Daoy (cell line): ENCODE measurements around the gene LRRC42. TPM values are rescaled to one million over a fixed set of nuclear protein-coding genes. Genes with fewer than 3 reads are reported as not detected.

Experiments
- DNase-seq: peaks from one replicate; pipeline ENCODE4 v3.0.0-alpha.2; 2015; ENCODE audit warnings: low read depth
- total RNA-seq: library from RNA; depleted of rRNA; stranded (reverse); fragments of >200 nt; shearing (Covaris generic); gene quantifications from 2 replicates; pipeline ENCODE4 v1.2.3, GENCODE V29; 2014; rRNA removed

LRRC42 gene, protein sequence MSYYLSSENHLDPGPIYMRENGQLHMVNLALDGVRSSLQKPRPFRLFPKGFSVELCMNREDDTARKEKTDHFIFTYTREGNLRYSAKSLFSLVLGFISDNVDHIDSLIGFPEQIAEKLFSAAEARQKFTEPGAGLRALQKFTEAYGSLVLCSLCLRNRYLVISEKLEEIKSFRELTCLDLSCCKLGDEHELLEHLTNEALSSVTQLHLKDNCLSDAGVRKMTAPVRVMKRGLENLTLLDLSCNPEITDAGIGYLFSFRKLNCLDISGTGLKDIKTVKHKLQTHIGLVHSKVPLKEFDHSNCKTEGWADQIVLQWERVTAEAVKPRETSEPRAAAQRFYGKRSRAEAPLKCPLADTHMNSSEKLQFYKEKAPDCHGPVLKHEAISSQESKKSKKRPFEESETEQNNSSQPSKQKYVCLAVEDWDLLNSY
- 39.8 and 43.8 TPM in 2 replicates for total RNA-seq

DNA sequence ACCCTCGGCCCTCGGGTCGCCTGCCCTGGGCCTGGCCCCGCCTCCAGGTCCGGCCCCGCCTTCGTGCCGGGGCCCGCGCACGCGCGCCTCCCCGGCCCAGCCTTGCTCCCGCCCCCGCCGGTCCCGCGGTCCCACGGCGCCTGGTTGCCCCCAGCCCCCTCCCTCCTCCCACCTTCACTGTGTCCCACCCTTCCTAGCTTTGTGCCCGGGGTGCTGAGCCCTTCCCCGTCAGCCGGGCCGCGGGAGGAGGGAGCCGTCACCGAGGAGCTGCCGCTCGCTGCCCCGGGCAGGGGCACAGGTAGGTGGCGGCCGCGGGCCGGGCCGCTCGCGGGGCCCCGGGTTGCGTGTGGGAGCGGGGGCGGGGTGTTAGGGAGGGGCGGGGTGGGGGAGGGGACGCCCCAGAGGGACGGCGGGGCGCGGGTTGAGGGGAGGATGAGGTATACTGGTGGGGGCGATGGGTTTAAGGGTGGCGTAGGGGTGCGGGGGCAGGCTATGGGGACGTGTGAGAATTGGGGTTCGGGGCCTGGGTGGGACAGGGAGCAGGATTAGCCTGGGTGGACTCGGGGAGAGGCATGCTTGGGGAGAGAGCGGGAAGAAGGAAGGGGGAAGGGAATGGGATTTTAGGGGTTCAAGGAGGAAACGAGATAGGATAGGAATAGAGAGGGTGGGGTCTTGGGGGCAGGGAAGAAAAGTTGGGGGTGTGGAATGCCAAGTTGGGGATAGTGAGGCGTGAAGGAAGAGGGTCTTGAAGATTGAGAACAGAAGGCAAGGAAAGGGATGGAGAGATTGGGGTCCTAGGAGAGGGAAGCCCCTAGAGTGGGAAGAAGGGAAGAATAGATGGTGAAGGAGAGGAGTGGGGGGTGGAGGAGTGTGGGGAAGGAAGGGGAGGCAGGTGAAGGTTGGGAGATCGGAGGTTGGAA lies at the start of gene LRRC42:
TSS of gene LRRC42 (plus strand) at position 99 of the 920 bp plus-strand sequence. CDS start 5,650 bp downstream, outside the sequence.
- DNase-seq = no peak

DNA sequence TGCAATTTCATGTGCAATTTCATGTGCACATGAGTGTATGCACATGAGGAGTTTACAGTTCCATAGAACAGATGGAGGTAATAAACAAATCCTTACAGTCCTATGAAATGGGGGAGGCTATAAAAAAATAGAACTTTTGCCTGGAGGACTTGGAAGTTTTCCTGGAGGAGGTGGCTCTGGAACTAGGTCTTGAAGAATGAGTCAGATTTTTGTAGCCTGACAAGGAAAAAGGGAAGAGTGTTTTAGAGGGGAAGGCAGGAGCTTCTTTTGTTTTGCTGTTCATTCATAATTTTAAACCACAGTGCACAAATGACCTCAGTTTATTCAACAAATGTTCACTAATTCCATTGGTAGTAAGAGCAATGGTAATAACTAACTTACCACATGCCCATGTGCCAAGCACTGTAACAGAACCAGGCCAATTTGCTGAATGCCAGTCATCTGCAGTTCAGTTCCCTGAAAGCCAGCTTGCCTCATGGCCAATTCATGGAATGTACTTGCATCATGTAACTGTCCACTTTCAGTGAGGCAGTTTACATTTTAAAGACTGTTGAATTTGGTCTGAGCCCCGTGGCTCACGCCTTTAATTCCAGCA lies 49.4 kb upstream of the LRRC42 start:
- peak; percentile 24 for DNase-seq

DNA sequence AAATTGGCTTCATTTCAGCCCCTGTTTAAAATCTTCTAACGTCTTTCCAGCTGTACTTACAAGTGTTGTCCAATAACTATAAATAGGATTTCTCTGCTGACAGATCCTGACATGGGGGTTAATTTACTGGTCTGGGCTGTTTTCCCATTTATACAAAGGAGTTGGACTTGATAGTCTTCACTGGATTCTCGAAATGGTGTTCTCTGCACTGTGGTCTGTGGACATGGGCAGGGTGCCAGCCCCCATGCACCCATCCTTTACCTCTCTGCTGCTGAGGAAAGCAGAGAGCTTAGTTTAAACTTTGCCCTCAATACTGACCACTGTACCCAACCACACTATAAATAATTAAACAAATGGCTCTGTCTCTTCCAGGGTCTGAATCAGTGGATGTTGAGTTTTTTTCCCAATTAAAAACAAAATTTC lies 46.9 kb upstream of the LRRC42 start:
- DNase-seq = peak; percentile 39

DNA sequence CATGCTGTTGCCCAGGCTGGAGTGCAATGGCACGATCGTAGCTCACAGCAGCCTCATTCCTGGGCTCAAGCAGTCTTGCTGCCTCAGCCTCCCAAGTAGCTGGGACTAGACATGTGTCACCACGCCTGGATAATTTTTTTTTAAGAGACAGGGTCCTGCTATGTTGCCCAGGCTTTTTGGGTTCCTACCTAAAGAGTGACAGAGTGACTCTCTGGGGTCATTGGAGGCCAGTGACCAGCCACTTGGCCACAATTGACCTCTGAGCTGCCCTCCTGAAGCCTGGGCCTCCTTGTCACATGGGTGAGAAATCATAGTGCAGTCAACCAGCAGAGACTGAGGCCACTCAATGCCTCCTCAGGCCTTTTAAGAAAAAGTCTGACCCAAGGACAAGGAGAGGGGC lies 46.4 kb upstream of the LRRC42 start:
- DNase-seq = no peak

DNA sequence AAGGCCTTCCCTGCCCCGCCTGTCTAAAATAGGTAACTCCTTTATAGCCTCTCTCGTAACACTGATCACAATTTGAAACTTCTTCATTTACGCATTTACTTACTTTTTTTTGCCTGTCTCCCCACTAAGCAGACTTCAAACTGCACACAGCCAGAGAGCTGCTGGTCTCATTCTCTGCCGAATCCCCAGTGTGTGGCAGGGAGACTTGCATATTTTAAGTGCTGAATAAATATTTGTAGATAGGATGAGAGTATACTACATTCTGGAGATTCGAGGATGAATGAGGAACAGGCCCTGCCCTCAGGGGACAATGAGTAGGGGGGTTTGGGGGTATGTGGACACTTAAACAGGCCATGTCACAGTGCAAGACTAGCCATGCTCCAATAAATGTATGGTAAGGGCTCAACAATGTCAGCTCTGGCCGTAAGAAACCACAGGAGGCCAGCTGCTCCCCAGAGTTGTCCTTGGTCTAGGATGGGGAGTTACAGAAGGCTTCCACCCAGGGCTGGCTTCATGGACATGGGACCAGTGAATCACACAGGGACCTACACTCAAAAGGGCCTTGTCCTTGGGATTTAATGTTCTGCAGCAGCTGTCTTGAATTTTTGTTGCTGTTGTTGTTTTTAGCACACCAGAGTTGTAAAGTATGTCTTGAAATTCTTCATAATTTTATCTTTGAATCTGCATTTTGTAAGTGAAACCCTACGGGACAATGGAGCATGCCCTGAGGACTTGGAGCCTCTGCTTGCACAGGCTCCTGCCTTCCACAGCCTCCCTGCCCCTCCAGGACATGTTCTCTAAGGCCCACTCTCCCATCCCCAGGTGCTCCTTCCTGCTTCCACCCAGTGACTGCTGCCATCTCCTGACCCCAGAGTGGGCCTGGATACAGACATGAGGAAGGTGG lies 43.7 kb upstream of the LRRC42 start:
- DNase-seq = no peak

DNA sequence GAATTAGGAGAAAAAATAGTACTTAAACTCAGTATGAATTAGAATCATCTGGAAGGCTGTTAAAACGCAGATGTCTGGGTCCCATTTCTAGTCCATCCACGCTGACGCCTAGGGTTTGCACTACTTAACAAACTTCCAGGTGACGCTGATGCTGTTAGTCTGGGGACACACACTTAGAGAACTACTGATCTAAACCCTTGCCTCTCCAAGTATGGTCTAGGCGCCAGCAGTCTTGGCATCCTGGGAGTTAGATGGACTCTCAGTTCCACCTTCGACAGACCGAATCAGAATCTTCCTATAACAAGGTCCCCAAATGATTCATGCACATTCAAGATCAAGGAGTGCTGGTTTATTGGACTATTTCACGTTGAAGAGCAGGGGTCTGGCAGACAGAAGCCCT lies 40.6 kb upstream of the LRRC42 start:
- no peak for DNase-seq

DNA sequence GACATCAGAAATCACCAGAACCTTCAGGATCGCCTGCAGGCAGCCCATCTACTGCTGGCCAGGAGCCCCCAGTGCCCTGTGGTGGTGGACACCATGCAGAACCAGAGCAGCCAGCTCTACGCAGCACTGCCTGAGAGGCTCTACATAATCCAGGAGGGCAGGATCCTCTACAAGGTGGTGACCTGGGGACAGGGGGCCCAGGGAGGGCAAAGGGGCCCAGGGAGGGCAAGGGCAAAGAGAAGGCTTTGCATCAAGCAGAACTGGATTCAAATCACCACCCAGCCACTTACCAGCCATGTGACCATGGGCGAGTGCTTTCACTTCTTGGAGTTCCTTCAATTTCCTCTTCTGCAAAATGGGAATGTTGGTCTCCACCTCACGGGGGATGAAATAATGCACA lies 40.0 kb upstream of the LRRC42 start:
- no peak for DNase-seq

DNA sequence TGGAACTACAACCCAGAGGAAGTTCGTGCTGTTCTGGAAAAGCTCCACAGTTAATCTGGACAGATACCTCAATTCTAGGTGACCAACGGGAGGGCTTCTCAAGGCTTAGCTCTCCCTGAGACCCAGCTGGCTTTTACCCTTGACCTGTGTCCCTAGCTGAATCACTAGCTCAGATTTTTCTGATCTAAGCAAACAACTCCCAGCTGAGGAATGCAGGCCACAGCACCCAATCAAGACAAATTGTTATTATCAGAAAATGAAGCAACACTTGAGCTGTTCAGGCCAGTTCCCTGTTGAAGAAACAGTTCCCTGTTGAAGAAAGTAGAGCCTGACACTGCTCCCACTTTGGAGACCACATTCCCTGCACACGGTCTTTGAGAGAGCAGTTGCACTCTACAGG lies 36.2 kb upstream of the LRRC42 start:
- DNase-seq = no peak

DNA sequence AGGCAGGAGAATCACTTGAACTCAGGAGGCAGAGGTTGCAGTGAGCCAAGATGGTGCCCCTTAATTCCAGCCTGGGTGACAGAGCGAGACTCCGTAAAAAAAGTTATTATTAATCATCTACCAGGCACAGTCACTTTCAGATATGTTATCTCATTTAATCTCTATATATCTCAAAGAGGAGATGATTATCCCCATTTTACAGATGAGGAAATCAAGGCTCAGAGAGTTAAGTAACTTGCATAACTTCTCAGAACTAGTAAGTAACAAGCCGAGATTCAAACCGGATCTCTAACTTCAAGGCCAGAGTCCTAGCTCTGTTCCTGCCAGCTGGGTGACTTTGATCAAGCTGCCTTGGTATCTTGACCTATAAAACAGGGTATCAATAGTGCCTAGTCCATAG lies 34.7 kb upstream of the LRRC42 start:
- no peak for DNase-seq

DNA sequence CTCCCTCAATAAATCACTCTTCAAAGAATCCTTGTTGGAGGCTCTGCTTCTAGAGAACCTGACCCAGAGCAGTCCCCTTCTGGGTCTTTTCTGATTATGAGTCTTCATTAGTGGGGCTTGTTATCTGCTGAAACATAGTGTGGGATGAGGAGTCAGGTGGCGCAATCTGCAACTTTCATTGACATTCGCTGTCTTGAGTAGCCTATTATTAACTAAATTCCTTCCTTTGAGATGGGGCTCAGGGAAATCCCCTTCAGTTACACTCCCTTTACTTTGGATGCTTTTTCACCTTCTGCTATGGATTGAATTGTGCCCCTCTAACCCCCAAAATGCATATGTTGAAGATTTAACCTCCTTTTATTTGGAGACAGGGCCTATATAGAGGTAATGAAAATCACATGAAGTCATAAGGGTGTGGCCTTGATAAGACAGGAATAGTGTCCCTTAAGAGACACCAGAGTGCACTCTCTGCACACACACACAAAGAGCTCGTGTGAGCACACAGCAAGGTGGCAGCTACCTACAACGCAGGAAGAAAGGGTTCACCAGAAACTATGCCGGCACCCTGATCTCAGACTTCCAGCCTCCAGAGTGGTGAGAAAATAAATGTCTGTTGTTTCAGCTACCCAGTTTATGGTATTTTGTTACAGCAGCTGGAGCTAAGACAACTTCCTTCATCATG lies 32.7 kb upstream of the LRRC42 start:
- no peak for DNase-seq

DNA sequence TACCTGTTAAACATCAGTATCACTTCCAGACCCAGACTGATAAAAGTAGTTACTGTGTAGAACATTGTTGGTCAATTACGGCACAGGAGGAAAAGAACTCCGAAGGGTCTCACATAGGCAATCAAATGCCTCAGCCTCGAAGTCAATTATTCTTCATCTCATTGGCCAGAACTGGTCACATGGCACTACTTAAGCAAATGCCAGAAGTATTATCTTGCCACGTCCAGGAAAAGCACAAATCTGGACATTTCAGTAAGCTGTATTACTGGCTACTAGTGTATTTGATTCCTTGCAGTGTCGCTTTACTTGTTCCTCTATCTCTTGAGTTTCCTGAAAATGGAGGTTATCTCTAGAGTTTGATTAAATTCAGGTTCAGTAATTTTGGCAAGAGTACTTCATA lies 27.8 kb upstream of the LRRC42 start:
- DNase-seq = no peak

DNA sequence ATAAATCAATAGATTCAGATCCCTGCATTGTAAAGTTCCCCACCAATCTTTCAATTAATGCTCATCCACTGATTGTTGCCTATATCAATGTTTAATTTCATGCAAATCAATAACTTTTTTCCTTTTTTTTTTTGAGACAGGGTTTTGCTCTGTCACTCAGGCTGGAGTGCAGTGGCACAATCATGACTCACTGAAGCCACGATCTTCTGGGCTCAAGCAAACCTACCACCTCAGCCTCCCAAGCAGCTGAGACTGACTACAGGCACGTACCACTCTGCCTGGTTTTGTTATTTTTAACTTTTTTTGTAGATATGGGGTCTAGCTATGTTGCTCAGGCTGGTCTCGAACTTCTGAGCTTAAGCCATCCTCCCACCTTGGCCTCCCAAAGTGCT lies 26.5 kb upstream of the LRRC42 start:
- no peak for DNase-seq

DNA sequence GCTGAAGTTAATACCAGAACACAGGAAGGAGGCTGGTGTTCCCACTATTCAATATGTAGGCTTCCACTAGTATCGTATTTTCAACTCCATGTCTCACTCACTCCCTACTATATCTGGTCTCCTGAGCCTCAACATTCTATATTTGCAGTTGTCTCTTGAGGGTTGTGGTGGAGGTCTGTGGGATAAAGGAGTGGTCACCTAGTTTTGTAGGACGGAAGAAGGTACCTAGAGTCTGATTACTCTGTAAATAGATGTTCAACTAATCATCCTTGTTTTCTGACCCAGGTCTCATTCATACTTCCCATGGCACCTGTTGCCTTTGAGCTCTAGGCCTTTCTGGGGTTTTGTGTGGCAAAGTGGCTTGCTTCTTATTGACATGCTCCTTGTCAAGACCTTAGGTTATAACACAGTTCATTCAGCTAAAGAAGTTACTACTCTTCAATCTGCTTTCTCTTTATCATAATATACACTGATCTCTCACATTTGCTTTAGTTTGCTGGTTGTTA lies 18.7 kb upstream of the LRRC42 start:
- DNase-seq = no peak

DNA sequence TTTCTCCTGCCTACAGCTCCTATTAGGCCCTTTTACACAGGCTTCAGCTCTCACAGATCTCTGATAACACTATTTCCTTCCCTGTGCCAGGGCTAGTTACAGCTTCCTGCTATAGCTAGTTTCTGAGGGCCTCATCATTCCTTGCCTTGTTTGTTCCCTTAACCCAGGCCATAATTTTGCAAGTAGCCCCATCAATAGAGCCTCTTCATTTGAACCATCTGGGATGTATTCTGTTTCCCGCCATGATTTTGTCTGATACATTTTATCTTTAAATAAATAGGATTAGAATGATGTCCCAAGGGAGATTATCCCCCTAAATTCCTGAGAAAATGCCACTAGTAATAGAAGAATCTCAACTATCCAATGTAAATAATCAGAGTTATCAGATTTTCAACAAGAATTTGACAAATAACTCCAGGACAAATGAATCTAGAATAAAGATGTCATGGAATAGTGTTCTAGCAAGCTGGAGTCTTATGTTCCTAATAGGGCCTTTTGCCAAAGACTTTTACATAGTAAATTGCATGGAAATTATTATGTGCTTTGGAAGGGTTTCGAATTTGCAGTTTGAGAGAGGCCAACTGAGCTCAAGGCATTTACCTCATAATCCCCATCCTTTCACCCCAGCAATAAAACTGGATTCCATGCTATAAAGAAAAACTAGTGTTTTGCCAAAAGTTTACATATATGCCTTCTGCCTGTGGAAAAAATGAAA lies 16.7 kb upstream of the LRRC42 start:
- DNase-seq = no peak

DNA sequence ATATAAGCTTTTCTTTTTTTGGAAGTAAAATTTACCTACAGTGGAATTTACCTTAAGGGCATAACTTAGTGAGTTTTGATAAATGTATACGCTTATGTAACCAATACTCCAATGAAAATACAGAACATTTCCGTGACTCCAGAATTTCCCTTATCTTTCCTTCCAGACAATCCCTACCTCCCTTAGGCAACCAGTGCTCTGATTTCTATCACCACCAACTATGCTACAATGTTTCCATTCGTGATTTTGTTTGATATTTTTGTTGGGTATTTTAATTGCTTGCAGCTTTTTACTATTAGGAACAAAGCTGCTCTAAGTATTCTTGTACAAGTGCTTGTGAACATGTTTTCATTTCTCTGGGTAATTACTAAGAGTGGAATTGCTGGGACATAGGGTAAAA lies 15.2 kb upstream of the LRRC42 start:
- DNase-seq = no peak

DNA sequence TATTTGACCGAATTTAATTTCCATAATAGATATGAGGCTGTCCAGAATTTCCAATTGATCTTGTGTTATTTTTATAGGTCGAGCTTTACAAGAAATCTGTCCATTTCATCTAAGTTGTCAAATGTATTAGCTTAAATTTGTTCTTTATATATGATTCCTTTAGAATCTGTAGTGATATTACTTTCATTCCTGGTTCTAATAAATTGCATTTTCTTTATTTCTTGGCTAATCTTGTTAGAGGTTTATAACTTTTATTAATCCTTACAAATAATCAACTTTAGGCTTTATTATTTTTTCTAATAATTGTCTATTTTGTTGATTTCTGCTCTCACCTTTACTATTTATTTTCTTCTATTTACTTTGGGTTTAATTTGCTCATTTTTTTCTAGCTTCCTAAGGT lies 14.6 kb upstream of the LRRC42 start:
- DNase-seq = no peak

DNA sequence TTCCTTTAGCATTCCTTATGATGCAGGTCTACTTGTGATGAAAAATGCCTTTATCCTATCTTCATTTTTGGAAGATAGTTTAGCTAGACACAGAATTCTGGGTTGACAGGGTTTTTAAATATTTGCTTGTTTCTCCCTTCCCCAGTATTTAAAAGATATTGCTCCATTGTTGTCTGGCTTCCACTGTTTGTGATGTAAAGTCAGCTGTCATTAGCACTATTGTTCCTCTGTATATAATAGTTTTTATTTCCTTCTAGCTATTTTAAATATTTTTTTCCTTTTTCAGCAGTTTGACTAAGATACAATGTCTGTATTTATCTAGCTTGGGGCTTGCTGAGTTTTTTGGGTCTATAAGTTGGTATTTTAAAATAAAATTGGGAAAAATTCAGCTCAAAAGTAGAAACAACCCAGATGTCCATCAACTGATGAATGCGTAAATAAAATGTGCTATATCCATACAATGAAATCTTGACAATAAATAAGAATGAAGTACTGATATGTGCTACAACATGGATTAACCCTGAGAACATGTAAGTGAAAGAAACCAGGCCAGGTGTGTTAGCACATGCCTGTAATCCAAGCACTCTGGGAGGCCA lies 11.9 kb upstream of the LRRC42 start:
- no peak for DNase-seq

DNA sequence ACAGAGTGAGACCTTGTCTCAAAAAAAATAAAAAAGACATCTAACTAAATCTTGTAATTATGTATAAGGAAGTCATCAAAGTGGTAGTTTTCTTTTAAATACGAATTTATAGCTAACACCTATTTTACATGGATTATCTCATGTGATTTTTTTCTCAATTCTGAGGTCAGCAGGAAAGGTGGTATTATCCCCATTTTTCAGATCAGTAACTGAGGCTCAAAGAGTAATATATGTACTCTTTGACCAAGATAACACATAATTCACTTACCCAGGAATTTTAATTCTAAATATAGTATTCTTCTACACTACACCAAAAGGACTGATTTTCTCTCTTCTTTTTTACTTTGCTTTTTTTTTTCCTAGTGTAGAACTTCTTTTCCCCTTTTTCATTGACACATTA lies 9.7 kb upstream of the LRRC42 start:
- no peak for DNase-seq

DNA sequence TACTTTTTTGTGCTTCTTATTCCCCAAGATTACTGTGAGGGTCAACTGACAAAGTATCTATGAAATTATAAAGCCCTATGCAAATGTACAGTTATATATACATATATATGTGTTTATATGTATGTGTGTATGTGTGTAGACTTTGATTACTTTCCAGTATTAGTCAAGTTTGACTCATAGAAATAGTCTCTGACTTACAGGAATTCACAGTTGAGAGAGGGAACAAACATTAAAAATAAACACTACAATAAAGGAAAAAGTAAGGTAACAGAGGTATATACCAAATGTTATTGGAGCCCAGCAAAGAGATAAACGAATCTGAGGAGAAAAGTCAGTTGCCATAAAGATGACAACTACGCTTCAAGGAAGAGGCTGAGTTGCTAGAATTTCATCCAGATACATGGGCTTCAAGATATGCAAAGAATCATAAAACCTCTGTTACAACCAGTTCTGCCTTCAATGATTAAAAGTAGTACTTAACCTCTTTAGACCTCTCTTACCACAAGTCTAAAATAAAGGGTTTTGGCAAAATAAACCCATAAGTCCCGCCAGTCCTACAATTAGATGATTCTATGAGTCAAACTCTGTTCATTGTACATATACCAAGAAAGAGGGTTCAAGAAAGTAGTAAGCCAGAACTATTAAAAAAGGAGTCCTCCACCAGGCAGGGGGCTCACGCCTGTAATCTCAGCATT lies 7.9 kb upstream of the LRRC42 start:
- DNase-seq = no peak
